ENCODE measurements around the gene LPXN. TPM values are rescaled to one million over a fixed set of nuclear protein-coding genes. Genes with fewer than 3 reads are reported as not detected.

The LPXN gene
- total RNA-seq (2022; extraction: Qiagen RNA extraction) = 2.0 to 2.7 TPM (median 2.4 TPM) in 5 replicates

DNA sequence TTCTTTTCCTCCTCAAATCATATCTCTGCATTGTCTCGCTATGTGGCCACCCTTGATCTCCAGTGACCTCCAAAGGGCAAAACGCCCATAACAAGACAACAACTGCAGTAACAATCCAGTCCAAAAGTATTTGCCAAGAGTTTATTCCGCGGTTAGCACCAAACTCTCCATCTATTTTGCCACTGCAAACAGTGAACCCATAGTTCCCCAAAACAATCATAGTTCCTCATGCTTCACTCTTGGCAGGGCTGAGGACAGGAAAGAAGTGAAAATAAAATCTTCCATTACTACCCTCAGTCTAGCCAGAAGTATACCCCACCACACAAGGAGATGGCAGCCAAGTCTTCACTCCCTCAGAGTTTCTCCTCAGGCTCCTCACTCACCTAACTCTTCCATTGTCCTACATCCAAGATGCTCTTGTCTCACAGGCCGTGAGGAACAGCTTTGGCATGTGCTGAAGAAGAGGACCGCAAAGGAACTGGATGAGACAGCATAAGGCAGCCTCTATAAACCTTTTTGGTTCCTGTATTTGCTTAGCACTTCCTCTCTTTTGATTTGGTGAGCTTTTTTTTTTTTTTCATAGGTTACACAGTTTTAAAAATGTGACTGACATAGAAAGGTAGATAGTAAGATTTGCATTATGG lies at the start of gene LPXN:
TSS of gene LPXN (minus strand) at position 480 of the 644 bp plus-strand sequence. CDS start at position 396, 84 bp downstream.

DNA sequence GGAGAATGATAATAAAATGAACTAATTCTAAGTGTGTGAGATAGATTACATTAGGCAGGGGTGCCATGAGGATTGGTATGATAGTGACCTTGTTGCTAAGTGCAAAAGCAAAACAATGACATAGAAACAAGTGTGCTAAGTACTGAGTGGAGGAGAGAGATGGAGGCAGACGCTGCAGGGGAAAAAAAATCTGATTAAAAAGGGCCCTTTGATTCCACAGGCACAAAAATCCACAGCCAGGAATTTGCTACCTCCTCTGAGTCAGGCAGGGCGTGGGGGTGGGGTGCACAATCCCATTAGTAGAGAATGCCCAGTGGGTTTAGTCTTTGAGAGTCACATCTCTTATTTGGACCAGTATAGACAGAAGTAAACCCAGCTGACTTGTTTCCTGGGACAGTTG lies 46.7 kb upstream of the LPXN start, which contains the start of gene CNTF:
TSS of gene CNTF (plus strand) at position 322 of the 400 bp plus-strand sequence. CDS start 88 bp downstream, outside the sequence.

DNA sequence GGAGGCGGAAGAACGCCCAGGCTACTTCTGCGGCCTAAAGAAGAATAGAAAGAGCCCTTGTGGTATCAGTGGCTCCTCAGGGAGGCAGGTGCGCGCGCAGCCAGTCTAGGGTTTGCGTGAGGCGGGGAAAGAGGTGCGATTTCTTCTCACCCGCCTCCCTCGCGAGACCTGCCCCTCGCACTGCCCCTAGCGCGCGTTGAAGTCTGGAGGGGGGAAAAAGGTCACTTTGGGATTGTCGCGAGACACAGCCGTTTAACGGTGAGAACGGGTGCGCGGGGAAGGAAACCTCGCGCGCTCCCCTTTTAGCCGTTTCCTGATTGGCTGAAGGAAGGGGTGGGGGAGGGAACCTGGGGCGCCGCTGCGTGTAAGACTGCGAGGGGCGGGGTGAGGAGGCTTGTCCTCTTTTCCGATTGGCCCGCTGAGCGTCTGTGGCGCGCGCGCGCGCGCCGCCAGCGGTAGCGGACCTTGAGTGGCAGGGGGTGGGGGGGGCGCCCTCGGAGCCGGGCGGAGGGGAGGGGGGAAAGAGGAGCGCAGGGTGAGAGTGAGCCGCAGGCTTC lies 3.1 kb upstream of the LPXN start, which contains the start of gene ZFP91:
TSS of gene ZFP91 (plus strand) at position 429 of the 557 bp plus-strand sequence. CDS start 219 bp downstream, outside the sequence.

DNA sequence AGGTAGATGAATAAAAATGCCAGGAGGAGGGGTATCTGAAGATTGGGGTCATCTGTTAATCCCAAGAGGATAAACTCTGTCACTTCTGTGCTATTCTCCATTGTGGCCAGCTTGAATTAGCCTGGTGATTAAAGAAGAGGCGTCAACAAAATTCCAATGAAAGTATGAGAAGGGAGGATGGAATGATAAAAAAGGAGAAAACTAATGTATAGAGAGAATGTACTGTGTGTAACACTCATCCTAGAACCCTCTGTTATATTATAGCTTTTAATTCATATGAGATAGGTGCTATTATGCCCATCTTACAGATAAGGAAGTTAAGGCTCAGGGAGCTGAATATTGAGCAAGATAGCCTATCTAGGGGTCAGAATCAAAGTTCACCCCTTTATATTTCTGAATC lies 67.7 kb downstream of the LPXN start, which contains the start of gene OR5B21:
TSS of gene OR5B21 (minus strand) at position 101 of the 400 bp plus-strand sequence. CDS start at position 101, 0 bp downstream.

Other genes with a start within 250 kb of the LPXN start
- not detected in 5 replicates for gene OR5B17, start 216.8 kb downstream of the LPXN start, total RNA-seq (2022; extraction: Qiagen RNA extraction)
- not detected in 5 replicates for gene OR5B3, start 169.0 kb downstream of the LPXN start, total RNA-seq (2022; extraction: Qiagen RNA extraction)
- not detected in 5 replicates for gene OR5B2, start 147.7 kb downstream of the LPXN start, total RNA-seq (2022; extraction: Qiagen RNA extraction)
- not detected in 5 replicates for gene OR5B12, start 133.6 kb downstream of the LPXN start, total RNA-seq (2022; extraction: Qiagen RNA extraction)
- not detected in 5 replicates for gene OR5B21, start 67.8 kb downstream of the LPXN start, total RNA-seq (2022; extraction: Qiagen RNA extraction)
- gene ZFP91, start 3.2 kb upstream of the LPXN start, total RNA-seq (2022; extraction: Qiagen RNA extraction) = 29.9 to 48.4 TPM (median 37.4 TPM) in 5 replicates
- gene CNTF, start 46.8 kb upstream of the LPXN start, total RNA-seq (2022; extraction: Qiagen RNA extraction) = 0.92 to 1.5 TPM (median 1.3 TPM) in 5 replicates
- gene GLYAT, start 156.1 kb upstream of the LPXN start, total RNA-seq (2022; extraction: Qiagen RNA extraction) = not detected in 5 replicates

Data from A549 treated with Hydrocortisone at 1 μM for 4 hours (cell line).